GM10248 (cell line): ENCODE results near the gene CEP41.

Source experiments
- CTCF ChIA-PET: fragments of 300-600 bp; sonication (Branson Sonifier 250); formaldehyde crosslinking; extraction: SDS; loops from one replicate; lab custom pipeline; 2021; ENCODE audit warnings: antibody characterized with exemption; lab: Yijun Ruan, JAX
- POLR2A ChIA-PET: fragments of 350-650 bp; sonication (Branson Sonifier 250); formaldehyde crosslinking; extraction: SDS; loops from one replicate; lab custom pipeline; 2020; ENCODE audit warnings: antibody characterized with exemption; lab: Yijun Ruan, JAX
- DNase-seq: peaks from one replicate; pipeline ENCODE4 v3.0.0; 2012; ENCODE audit errors: extremely low spot score
- TF ChIP-seq, protein P1 (sequence below): IDR thresholded peaks from 2 replicates; pipeline ENCODE4 v1.5.1; 2012; ENCODE audit warnings: mild to moderate bottlenecking, low read depth; ENCODE audit errors: extremely low read depth, missing control alignments, control extremely low read depth

The CEP41 gene

GRCh38 chr7:130367088-130367755 lies 73.6 kb downstream of the CEP41 start:
- ChIA-PET CTCF (no interaction called here), POLR2A (no interaction called here)
- DNase-seq = no peak
- TF ChIP-seq, protein P1, sequence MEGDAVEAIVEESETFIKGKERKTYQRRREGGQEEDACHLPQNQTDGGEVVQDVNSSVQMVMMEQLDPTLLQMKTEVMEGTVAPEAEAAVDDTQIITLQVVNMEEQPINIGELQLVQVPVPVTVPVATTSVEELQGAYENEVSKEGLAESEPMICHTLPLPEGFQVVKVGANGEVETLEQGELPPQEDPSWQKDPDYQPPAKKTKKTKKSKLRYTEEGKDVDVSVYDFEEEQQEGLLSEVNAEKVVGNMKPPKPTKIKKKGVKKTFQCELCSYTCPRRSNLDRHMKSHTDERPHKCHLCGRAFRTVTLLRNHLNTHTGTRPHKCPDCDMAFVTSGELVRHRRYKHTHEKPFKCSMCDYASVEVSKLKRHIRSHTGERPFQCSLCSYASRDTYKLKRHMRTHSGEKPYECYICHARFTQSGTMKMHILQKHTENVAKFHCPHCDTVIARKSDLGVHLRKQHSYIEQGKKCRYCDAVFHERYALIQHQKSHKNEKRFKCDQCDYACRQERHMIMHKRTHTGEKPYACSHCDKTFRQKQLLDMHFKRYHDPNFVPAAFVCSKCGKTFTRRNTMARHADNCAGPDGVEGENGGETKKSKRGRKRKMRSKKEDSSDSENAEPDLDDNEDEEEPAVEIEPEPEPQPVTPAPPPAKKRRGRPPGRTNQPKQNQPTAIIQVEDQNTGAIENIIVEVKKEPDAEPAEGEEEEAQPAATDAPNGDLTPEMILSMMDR = no peak

GRCh38 chr7:130366564-130366963 lies 74.3 kb downstream of the CEP41 start:
- ChIA-PET CTCF (interaction anchor here (1.6 kb wide), 1 partner anchor 14 kb away, joined by 3 read pairs; the partner anchor contains the start of gene CPA1), POLR2A (interaction anchor here (0.5 kb wide), 1 partner anchor 9 kb away, joined by 3 read pairs; no protein-coding TSS in a partner anchor)
- TF ChIP-seq, protein P1 = no peak
- DNase-seq = no peak

DNA sequence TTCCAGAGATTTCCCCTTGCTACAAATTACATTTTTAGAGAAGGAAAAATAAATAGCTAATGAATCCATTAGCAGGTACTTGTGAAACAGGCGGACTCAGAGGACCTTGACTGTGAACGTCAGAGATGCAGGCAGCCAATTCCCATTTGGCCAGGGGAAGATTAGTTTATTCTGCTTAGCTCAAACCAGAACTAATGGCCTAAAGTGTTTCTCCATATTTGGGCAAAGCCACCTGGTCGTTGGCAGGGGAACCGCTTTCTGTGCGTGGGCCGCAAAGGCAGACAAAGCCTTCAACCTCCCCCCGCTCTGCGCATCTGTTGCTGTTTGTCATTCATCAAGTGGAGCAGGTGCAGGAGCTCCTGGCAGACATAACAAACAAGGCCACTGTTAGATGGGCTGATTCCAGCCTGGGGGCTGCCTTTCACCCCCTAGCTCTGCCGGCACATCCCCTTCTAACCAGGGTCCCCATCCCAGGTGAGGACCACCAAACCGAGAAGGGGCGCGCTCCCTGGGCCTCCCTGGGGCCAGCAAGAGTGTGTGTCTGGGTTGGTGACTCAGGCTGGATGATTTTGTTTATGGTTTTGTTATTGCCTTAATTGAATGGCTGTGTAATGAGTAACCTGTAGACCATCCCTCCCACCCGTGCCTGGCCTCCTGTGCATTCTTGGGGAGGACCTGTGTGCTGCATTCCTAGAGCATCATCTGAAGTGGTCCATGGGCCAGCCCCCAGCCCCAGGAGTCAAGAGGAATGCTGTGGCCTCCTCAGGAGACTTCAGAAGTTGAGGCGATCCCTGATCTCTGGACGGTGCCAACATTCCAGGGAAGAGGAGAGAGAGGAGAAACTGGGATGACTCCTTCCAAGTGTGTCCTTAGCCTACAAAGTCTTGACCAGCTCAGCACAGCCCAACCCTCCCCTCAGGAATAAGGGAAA lies 75.0 kb downstream of the CEP41 start:
- DNase-seq = no peak
- ChIA-PET CTCF (interaction anchor here (1.6 kb wide), 1 partner anchor 15 kb away, joined by 3 read pairs; the partner anchor contains the start of gene CPA1), POLR2A (interaction anchor here (0.5 to 0.7 kb wide), 3 partner anchors 8 to 208 kb away, joined by 3 read pairs; no protein-coding TSS in a partner anchor)
- TF ChIP-seq, protein P1 = no peak

DNA sequence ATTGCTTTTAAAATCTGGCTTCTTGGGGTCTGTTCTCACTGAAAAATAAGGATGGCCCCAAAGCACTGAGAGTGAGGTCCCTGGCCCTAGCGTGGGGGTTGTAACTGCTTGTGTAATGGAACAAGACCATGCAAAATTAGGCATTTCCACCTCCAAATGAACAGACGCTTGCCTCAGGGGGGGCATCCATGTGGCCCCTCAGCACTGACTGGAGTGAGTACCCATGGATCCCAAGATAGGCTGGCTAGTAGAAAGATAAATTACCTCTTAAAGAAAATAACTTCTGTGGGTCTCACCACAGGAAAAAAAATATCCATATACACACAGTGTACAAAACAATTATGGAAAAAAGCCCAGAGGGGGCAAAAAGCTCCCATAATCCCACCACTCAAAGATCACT lies 75.7 kb downstream of the CEP41 start:
- CTCF ChIA-PET = interaction anchor here (1.6 kb wide), 1 partner anchor 15 kb away, joined by 3 read pairs; the partner anchor contains the start of gene CPA1
- TF ChIP-seq, protein P1 = no peak
- no peak for DNase-seq
- POLR2A ChIA-PET = interaction anchor here (0.5 to 0.7 kb wide), 2 partner anchors 15 to 207 kb away, joined by 3 read pairs; no protein-coding TSS in a partner anchor

DNA sequence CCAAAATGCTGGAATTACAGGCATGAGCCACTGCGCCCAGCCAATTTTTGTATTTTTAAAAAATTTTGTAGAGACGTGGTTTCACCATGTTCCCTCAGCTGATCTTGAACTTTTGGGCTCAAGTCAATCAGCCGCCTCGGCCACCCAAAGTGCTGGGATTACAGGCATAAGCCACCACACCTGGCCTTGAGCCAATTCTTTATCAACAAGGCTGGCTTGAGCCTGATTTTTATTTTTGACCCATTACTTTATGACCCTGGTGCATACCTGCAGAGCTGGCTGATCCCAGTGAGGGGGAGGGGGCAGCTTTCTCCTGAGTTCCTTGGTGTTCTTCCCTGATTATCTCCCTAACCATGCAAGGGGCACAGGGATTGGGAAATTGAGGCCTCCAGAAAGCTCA lies 76.4 kb downstream of the CEP41 start:
- TF ChIP-seq, protein P1 = no peak
- ChIA-PET POLR2A (no interaction called here), CTCF (no interaction called here)
- DNase-seq = no peak
